ENCODE data around the gene CTNNA2.
"Not testable (repeated sequence)": the region's sequence is repeated elsewhere in the genome, so short reads cannot be mapped to it uniquely, and the experiment has no call there.

Gene CTNNA2

DNA sequence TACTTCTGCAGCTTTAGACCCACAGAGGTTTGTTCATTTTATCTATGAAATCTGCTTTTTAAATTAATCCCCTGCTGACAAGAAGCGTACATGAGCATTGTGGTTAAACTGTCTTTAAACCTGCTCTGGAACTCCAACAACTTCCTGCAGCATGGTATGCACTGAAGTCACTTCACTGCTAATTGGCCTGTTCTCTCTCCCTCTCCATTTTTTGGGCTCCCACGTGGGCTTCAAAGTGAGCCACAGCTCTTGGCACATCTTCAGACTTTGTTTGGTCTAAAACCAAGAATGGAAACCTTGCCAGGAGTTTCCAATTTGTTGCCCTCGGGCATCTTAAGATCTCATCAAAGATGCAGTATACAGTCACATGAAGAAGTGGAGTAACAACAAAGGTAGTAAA lies 480.3 kb downstream of the CTNNA2 start:
- no peak for DNase-seq

GRCh38 chr2:79994161-79994560 lies 481.3 kb downstream of the CTNNA2 start:
- no peak for DNase-seq

- DNase-seq = no peak
Measured at GRCh38 chr2:79994965-79995364, 482.1 kb downstream of the CTNNA2 start.

GRCh38 chr2:79996709-79997108 lies 483.9 kb downstream of the CTNNA2 start:
- DNase-seq = no peak

GRCh38 chr2:80001701-80002101 lies 488.9 kb downstream of the CTNNA2 start:
- no peak for DNase-seq

DNA sequence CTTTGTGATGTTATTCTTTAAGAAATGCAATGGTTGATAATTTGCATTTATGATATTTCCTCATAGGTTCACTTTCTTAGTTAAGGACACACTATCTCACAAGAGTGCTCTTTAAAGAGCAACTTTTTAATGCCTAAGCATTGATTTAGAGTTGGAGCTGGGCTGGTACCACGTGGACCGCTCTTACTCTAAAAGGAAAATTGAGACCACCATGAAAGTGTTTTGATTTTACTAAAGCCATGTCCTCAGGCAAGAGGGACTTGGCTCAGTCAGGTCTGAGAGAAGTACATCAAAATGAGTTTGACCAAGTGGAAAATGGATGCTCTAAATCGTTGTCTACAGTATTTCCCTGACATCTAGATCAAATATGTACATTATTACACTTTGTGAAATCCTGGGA lies 489.3 kb downstream of the CTNNA2 start:
- no peak for DNase-seq

- no peak for DNase-seq
Measured at GRCh38 chr2:80002568-80003157, 489.8 kb downstream of the CTNNA2 start.

DNA sequence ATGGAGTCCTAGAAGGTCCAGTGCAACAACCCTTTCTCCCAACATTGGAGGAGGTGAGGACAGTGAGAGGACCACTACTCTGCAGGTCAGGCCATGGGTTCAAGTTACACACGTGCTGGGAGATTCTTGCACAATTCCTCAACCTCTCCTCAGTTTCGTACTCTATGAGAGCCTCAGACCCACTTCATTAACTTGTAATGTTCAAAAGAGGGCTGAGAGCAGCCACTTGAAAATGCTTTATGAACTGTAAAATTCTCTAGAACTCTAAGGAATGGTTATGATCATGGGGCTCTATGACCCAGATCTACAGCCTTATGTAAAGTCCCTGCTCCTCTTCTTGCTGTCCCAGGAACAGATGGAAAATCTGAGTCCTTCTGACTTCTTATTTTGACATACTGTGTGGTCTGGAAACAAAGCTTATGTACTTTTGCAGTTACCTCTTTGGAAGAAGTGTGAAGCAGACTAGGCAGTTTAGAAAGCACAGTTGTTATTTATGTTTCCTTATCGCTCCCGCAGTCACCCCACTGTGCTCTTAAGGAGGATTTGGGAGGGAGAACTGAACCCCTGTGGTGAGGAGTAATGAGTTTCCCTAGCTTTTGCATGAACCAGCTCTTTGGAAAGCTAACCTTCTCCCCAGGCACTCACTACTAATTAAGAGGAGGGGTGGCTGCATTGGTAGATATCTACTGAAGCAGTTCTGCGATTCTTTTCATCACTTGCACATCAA lies 495.1 kb downstream of the CTNNA2 start:
- no peak for DNase-seq

DNA sequence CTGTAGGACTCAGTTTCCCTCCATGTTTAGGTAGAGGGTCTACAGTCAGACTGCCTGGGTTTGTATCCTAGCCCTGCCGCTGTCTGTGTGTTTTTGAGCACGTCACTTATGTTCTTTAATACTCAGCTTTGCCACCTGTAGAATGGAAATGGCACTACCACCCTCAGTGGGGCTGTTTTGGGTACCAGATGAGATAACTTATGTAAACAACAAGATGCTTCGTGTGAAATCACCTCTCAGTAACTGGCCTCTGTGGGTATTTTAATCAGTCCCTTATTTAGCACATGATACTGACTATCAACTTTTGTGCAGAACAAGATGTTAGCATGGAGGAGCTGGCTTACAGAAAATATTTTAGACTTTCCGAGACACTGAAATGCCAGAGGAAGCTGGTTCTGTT lies 495.7 kb downstream of the CTNNA2 start:
- peak in 1 of 2 experiments; percentile 9 for DNase-seq

DNA sequence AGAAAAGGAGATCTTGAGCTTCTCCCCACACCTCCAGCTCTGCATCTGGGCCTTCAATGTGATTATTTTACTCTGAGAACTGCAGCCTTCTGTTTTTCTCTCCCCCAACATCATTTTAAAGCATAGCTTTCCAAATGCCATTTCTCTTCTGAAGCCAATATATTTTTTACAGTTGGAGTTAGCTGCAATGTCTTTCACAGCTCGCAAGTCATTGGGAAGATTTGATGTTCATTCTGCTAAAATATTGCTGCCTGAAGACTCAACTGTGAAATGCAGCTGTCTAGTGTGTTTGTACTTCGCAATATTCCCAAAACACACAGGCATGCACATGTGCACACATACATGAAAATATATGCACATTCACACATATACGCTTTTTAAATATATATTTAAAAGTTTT lies 496.4 kb downstream of the CTNNA2 start:
- DNase-seq = no peak

DNA sequence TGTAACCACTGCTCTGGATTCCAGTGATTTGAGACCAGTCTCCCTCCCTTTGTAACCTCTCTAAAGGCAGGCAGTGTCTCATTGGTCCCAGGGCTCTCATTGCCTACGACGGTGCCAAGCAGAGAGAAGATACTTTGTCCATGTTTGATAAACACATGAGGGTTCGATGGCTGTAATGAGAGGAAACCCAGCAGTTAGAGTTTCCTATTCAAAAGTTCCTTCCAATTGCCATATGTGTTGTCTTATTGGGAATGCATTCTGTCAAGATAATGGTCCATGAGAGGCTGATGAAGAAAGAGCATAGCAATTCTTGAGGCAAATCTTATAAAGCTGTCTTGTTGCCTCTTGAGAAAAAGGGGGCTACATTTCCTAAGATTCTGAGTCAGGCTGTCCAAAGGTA lies 499.2 kb downstream of the CTNNA2 start:
- no peak for DNase-seq

GRCh38 chr2:80014637-80015036 lies 501.8 kb downstream of the CTNNA2 start:
- no peak for DNase-seq

GRCh38 chr2:80016171-80016570 lies 503.3 kb downstream of the CTNNA2 start:
- no peak for DNase-seq

DNA sequence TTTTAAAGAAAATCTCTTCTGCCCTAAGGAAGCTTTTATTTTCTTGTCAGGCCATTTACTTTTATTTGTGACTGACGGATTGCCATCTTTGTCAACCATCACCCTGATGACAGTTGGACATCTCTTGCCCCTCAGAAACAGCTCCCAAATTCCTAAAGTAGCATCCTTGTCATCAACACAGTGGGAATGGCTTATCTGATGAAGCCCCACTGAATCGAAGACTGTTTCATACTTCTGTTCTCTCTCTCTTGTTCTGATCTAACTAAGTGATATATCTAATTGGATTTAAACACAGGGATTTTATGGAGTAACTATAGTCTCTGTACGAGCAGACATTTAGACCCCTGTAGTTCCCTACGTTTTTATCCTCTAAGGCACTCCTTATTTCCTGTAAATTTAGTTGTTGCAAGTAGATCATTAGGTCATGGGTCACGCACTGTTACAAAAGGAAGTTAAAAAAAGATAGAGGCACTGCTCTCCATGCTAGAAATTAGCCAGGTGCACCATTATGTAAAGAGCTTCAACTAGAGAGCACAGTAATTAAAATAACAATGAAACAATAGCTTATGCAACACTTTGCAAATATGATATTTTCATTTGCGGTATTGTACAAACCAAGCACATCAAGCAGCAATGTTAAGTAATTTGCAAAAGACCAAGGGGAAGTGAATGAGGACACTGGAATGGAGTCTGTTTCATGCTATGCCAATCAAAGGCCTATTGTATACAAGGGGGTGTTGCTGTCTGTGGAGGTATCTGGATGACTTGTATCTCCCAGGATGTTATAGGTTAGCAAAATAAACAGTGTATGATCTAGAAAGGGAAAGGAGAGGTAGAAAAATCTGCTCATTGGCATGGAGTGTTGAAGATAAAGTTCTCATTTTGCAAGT lies 507.0 kb downstream of the CTNNA2 start:
- peak; percentile 43 to 52 for DNase-seq

GRCh38 chr2:80022018-80022417 lies 509.2 kb downstream of the CTNNA2 start:
- DNase-seq = no peak

DNA sequence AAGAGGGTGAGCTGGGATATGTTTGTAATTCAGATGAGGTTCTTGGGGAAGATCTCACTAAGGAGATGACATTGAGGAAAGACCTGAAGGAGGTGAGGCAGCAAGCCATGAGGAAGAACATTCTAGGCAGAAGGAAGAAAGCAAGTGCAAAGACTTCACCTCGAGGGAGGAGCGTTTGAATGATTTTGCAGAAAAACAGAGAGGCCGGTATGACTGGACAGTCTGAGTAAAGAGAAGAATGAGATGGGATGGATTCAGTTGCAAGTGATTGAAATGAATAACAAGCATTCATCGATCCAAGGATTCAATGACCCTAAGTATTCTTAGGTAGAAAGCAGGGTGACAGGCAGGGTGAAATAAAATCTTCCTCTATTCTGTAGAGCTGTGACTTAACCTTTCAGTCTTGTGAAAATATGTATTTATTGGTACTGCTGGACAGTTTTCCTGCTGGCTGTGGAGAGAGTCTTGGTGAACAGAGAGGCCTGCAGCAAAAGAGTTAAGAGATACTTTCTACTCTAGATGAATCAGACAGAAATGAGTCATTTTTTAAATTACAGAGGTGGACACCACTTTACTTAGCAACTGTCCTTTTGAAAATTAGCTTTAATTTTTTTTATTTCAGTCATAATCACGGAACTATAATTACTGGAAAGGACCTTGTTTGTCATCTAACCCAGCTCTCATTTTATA lies 513.3 kb downstream of the CTNNA2 start:
- no peak for DNase-seq

DNA sequence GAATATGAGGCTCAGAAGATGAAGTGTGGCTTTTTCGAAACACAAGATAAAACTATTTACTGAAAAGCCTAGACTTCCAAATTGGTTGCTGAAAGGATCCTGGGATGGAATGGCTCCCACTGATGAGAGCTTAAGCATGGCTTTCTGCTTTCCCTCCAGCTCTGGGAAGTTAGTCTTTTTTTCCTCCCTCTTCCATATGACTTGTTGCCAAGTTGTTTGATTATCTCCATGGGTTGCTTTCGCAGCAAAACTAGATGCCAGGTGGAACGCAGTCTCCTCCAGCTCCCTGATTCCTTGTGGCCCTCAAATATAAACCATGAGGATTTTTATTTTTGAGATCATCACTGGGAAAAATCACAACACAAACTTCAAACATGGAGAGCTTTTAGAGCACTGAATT lies 515.2 kb downstream of the CTNNA2 start:
- DNase-seq = no peak

GRCh38 chr2:80028584-80028983 lies 515.7 kb downstream of the CTNNA2 start:
- DNase-seq = no peak

DNA sequence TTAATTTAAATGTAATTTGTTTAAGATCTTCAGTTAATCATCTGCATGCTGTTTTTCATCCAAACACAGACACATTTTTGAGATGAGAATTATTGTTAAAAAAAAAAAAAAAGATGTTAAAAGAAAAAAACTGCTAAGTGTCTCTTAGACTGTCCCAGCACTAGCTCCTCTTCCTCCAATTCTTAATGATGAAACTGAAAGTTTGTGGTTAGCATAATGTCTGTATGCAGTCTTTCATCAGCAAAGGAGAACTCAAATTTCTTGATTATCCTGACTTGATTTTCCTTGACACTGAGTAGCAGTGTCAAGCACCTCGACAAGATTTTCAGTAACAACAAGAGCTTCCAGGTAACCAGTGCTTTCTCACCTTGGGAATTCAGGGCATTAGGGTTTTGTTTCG lies 517.3 kb downstream of the CTNNA2 start:
- DNase-seq = no peak

GRCh38 chr2:80032684-80033083 lies 519.8 kb downstream of the CTNNA2 start:
- not testable (repeated sequence) for DNase-seq

- DNase-seq = no peak
Measured at GRCh38 chr2:80035749-80036285, 523.0 kb downstream of the CTNNA2 start.

GRCh38 chr2:80037310-80037709 lies 524.5 kb downstream of the CTNNA2 start:
- DNase-seq = no peak

- DNase-seq = no peak
Measured at GRCh38 chr2:80040226-80040625, 527.4 kb downstream of the CTNNA2 start.

Measured in NCI-H526 (cell line).